ENCODE measurements around the gene SCTR.

The SCTR gene

GRCh38 chr2:119522671-119523070 is 1.6 kb downstream of the SCTR start:
- no peak for DNase-seq

GRCh38 chr2:119521433-119522050 is 2.7 kb downstream of the SCTR start:
- no peak for DNase-seq

GRCh38 chr2:119520696-119521432 is 3.4 kb downstream of the SCTR start:
- DNase-seq = peak; percentile 14

GRCh38 chr2:119519057-119519408 is 5.2 kb downstream of the SCTR start:
- DNase-seq = no peak

- no peak for DNase-seq
These were observed 5.8 kb downstream of the SCTR start for GRCh38 chr2:119518401-119519056.

GRCh38 chr2:119517433-119517832 is 6.8 kb downstream of the SCTR start:
- peak; percentile 39 for DNase-seq

GRCh38 chr2:119516121-119516520 is 8.2 kb downstream of the SCTR start:
- no peak for DNase-seq

GRCh38 chr2:119513832-119514231 is 10.5 kb downstream of the SCTR start:
- no peak for DNase-seq

- no peak for DNase-seq
These were observed 11.3 kb downstream of the SCTR start for GRCh38 chr2:119512946-119513345.

GRCh38 chr2:119511989-119512388 is 12.3 kb downstream of the SCTR start:
- DNase-seq = no peak

- DNase-seq = no peak
These were observed 15.5 kb downstream of the SCTR start for GRCh38 chr2:119508756-119509155.

- DNase-seq = no peak
These were observed 27.6 kb downstream of the SCTR start for GRCh38 chr2:119496682-119497081.

- no peak for DNase-seq
These were observed 28.3 kb downstream of the SCTR start for GRCh38 chr2:119495948-119496347.

GRCh38 chr2:119494163-119494790 is 30.0 kb downstream of the SCTR start:
- no peak for DNase-seq

- peak; percentile 18 for DNase-seq
These were observed 32.3 kb downstream of the SCTR start for GRCh38 chr2:119491776-119492525.

- DNase-seq = no peak
These were observed 33.6 kb downstream of the SCTR start for GRCh38 chr2:119490653-119491195.

GRCh38 chr2:119490106-119490505 is 34.2 kb downstream of the SCTR start:
- DNase-seq = no peak

GRCh38 chr2:119489232-119489952 is 34.9 kb downstream of the SCTR start:
- no peak for DNase-seq

- DNase-seq = no peak
These were observed 35.8 kb downstream of the SCTR start for GRCh38 chr2:119488245-119489214.

- DNase-seq = no peak
These were observed 36.6 kb downstream of the SCTR start for GRCh38 chr2:119487434-119488244.

All from NCI-H510A treated with DMSO at 0.1 percent for 48 hours (cell line).